Subcutaneous abdominal adipose tissue (tissue), 5 donors: ENCODE results near the gene KLC1.
"Not testable (repeated sequence)": the region's sequence is repeated elsewhere in the genome, so short reads cannot be mapped to it uniquely, and the experiment has no call there.

Source experiments
- H3K27ac ChIP-seq: one replicate; pipeline ENCODE4 v1.7.0; 2013; ENCODE audit warnings: low read depth, mild to moderate bottlenecking, inconsistent platforms, low read length, moderate library complexity
- H3K27me3 ChIP-seq, 5 donors: one replicate each; pipeline ENCODE4 v1.7.0; 2013; ENCODE audit warnings: low read length in 5 of 5, inconsistent platforms in 1 of 5; ENCODE audit not compliant: control insufficient read depth in 5 of 5, insufficient read depth in 4 of 5
- H3K36me3 ChIP-seq, 5 donors: one replicate each; pipeline ENCODE4 v1.7.0; 2013; ENCODE audit warnings: low read length in 5 of 5; ENCODE audit not compliant: control insufficient read depth in 5 of 5, insufficient read depth in 5 of 5
- H3K4me1 ChIP-seq, 5 donors: one replicate each; pipeline ENCODE4 v1.7.0; 2013; ENCODE audit warnings: low read length in 5 of 5, mild to moderate bottlenecking in 3 of 5, moderate library complexity in 1 of 5; ENCODE audit not compliant: control insufficient read depth in 5 of 5, insufficient read depth in 5 of 5
- H3K4me3 ChIP-seq, 5 donors: one replicate each; pipeline ENCODE4 v1.7.0; 2013; ENCODE audit warnings: low read length in 5 of 5, low read depth in 1 of 5
- H3K9ac ChIP-seq, 5 donors: one replicate each; pipeline ENCODE4 v1.7.0; 2013; ENCODE audit warnings: low read length in 5 of 5, mild to moderate bottlenecking in 4 of 5, moderate library complexity in 3 of 5
- H3K9me3 ChIP-seq, 5 donors: one replicate each; pipeline ENCODE4 v1.7.0; 2013; ENCODE audit warnings: low read length in 5 of 5; ENCODE audit not compliant: control insufficient read depth in 5 of 5
- donor health status: healthy.
- donor health status: healthy.
- donor health status: healthy.
- donor health status: healthy.
- donor health status: healthy.

KLC1 gene

DNA sequence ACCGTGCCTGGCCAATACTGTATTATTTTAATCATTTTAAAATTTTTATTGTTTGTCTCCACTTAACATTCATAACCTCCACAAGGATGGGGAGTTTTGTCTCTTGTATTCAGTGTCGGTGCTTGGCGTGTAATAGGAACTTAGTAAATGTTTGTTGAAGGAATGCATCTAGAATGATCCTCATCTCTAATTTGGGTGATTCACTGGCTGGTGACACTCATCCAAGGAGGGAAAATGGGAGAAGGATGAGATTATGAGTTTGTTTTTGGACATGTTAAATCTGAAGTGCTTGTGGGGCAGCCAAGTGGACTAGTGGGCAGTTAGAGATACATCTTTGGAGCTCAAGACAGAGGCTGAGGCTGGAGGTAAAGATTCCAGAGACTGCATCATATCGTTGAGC, 5.1 kb downstream of the KLC1 start:
- no peak overlapping the region for H3K4me3 ChIP-seq
- no peaks in the 10 kb centered on the region for H3K27me3 ChIP-seq
- no peaks in the 10 kb centered on the region for H3K9me3 ChIP-seq
- peaks cover 0 to 8% (median 4%) of the 10 kb centered on the region in 5 donors for H3K36me3 ChIP-seq
- H3K9ac ChIP-seq: peak overlapping the region in 1 of 5 donors; percentile 30
- peak overlapping the region; percentile 34 for H3K27ac ChIP-seq
- peaks cover 7 to 57% (median 42%) of the 10 kb centered on the region in 5 donors for H3K4me1 ChIP-seq

DNA sequence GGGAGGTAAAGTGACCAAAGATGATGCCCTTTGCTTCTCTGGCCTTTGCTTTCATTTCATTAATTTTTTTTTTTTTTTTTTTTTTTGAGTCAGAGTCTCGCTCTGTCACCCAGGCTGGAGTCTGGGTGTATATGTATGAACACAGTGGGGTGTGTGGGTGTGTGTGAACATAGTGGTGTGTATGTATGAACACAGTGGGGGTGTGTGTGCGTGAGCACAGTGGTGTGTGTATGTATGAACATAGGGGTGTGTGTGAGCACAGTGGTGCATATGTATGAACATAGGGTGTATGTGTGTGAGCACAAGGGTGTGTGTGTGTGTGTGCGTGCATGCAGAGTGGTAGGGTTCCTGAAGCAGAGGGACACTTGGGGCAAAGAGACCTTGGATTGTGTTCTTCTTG, 9.6 kb downstream of the KLC1 start:
- peaks cover 2 to 35% (median 32%) of the 10 kb centered on the region in 5 donors for H3K4me1 ChIP-seq
- H3K9ac ChIP-seq: no peak overlapping the region
- no peak overlapping the region for H3K27ac ChIP-seq

DNA sequence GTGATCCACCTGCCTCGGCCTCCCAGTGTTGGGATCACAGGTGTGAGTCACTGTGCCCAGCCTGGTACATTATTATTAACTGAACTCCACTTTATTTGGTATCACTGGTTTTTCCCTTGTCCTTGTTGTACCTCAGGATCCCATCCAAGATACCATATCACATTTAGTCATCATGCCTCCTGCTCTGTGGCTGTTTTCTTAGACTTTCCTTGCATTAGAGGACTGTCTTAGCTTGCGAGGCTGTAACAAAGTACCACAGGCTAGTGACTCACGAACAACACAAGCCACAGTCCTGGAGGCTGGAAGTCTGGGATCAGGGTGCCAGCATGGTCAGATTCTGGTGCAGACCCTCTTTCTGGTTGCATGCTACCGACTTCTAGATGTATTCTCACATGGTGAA, 12.2 kb downstream of the KLC1 start:
- H3K27me3 ChIP-seq: no peaks in the 10 kb centered on the region
- no peak overlapping the region for H3K27ac ChIP-seq
- peaks cover 0 to 2% (median 0%) of the 10 kb centered on the region in 5 donors for H3K36me3 ChIP-seq
- no peaks in the 10 kb centered on the region for H3K9me3 ChIP-seq
- H3K4me1 ChIP-seq: peaks cover 2 to 24% (median 17%) of the 10 kb centered on the region in 5 donors
- no peak overlapping the region for H3K4me3 ChIP-seq
- no peak overlapping the region for H3K9ac ChIP-seq

More for the DNA sequence above, 9.6 kb downstream of the KLC1 start:
- H3K27me3 ChIP-seq: no peaks in the 10 kb centered on the region
- peaks cover 0 to 2% (median 0%) of the 10 kb centered on the region in 5 donors for H3K36me3 ChIP-seq
- no peaks in the 10 kb centered on the region for H3K9me3 ChIP-seq
- H3K4me3 ChIP-seq: no peak overlapping the region

DNA sequence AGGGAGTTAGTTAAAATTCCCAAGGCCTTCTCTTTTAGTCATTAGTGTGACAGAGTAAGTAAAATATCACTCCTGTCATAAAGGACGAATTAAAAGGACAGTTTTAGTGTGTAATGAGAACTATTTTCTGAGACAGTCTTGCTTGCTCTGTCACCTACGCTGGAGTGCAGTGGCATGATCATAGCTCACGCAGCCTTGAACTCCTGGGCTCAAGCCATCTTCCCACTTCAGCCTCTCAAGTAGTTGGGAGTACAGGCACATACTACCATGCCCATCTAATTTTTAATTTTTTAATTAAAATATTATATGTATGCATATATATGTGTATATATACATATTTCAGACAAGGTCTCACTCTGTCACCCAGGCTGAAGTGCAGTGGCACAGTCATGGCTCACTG, 17.2 kb downstream of the KLC1 start:
- H3K4me3 ChIP-seq: no peak overlapping the region
- H3K9ac ChIP-seq: no peak overlapping the region
- no peaks in the 10 kb centered on the region for H3K27me3 ChIP-seq
- H3K36me3 ChIP-seq: peaks cover 0 to 2% (median 0%) of the 10 kb centered on the region in 5 donors
- no peak overlapping the region for H3K27ac ChIP-seq
- no peaks in the 10 kb centered on the region for H3K9me3 ChIP-seq
- H3K4me1 ChIP-seq: peaks cover 0 to 6% (median 2%) of the 10 kb centered on the region in 5 donors

DNA sequence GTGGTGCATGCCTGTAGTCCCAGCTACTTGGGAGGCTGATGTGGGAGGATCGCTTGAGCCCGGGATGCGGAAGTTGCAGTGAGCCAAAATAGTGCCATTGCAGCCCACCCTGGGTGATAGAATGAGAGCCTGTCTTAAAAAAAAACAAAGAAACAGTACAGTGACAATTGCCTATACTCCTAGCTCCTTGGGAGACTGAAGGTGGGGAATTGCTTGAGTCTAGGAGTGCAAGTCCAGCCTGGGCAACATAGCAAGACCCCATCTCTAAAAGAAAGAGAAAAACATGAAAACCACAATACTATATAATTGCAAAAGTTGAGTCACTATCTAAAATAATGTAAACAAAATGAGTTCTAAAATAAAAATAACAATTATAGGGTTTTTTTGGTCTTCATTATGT, 20.0 kb downstream of the KLC1 start:
- peaks cover 2 to 21% (median 17%) of the 10 kb centered on the region in 5 donors for H3K4me1 ChIP-seq

DNA sequence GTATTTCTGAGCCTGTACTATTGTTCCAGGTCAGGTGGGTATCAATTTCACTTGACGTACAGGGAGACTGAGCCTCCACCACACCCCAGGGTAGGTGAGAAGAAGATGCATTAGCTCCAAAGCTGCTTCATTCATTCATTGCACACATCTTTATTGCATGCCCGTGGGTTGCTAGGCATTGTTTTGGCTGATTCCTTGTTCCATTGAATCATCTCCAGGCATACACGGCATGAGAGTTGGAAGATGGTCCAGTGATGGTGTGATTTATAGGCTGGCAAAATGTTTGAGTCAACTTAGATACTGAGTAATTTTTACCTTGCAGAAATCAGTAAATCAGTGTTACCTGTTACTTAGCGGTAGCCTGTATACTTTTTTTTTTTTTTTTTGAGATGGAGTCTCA, 21.2 kb downstream of the KLC1 start:
- no peak overlapping the region for H3K9ac ChIP-seq

More for the DNA sequence above, 20.0 kb downstream of the KLC1 start:
- Histone ChIP-seq H3K4me3 (no peak overlapping the region), H3K9me3 (no peaks in the 10 kb centered on the region), H3K27me3 (no peaks in the 10 kb centered on the region), H3K9ac (no peak overlapping the region), H3K27ac (no peak overlapping the region), H3K36me3 (peaks cover 0 to 2% (median 0%) of the 10 kb centered on the region in 5 donors)

DNA sequence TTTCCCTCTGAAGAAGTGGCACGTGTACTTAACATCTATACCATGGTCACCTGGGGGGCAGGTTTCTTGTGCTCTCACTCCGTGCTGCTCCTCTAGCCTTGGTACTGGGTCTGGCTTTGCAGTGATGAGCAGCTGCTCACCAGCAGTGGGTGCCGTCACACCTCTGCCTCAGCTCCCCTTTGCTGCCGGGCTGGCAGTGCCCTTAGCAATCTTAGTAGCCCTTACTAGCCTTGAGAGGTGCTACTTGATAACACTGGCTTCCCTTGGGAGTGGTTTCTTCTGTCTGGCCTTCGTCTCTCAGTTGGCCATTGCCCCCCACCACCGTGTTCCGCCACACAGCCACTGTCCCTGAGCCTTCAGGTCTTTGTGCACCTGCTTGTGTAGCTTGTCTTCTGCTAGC, 22.6 kb downstream of the KLC1 start:
- Histone ChIP-seq H3K27ac (no peak overlapping the region), H3K9me3 (no peaks in the 10 kb centered on the region), H3K36me3 (peaks cover 0 to 24% (median 20%) of the 10 kb centered on the region in 5 donors), H3K4me3 (no peak overlapping the region), H3K9ac (no peak overlapping the region), H3K27me3 (no peaks in the 10 kb centered on the region), H3K4me1 (peaks cover 2 to 27% (median 23%) of the 10 kb centered on the region in 5 donors)

More for the DNA sequence above, 21.2 kb downstream of the KLC1 start:
- Histone ChIP-seq H3K9me3 (no peaks in the 10 kb centered on the region), H3K36me3 (peaks cover 0 to 11% (median 8%) of the 10 kb centered on the region in 5 donors), H3K27ac (no peak overlapping the region), H3K4me1 (peaks cover 2 to 22% (median 18%) of the 10 kb centered on the region in 5 donors), H3K4me3 (no peak overlapping the region), H3K27me3 (no peaks in the 10 kb centered on the region)

DNA sequence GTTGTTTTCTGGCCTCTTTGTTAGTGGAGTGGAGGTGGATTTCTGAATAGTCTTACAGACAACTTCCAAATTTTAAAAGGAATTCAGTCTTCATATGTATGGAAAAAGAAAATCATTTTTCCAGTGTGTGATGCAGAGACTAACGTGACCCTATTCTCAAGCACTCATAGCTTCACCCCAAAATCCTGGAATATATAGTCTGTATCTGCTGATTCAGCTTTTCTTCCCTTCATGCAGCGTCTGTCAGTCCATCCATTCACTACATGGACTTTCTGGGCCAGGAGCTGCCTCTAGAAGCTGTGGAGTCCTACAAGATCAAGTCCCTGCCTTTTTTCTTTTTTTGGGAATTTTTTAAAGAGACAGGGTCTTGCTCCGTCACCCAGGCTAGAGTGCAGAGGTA, 23.8 kb downstream of the KLC1 start:
- no peaks in the 10 kb centered on the region for H3K9me3 ChIP-seq
- peaks cover 0 to 35% (median 32%) of the 10 kb centered on the region in 5 donors for H3K36me3 ChIP-seq
- no peaks in the 10 kb centered on the region for H3K27me3 ChIP-seq
- no peak overlapping the region for H3K4me3 ChIP-seq
- no peak overlapping the region for H3K27ac ChIP-seq
- peak overlapping the region in 2 of 5 donors; percentile 2 to 28 for H3K9ac ChIP-seq
- H3K4me1 ChIP-seq: peaks cover 2 to 31% (median 25%) of the 10 kb centered on the region in 5 donors

DNA sequence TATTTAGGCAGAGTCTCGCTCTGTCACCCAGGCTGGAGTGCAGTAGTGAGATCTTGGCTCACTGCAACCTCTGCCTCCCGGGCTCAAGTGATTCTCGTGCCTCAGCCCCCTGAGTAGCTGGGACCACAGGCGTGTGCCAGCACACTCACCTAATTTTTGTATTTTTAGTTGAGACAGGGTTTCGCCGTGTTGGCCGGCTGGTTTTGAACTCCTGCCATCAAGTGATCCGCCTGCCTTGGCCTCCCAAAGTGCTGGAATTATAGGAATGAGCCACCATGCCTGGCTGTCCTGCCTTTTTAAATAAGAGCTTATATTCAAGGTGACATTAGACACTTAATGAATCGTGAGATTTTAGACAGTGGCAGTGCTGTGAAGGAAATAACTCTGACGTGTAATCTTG, 24.3 kb downstream of the KLC1 start:
- not testable (repeated sequence) for H3K27me3 ChIP-seq, H3K27ac ChIP-seq, H3K4me3 ChIP-seq, H3K9me3 ChIP-seq
- Histone ChIP-seq H3K36me3 (peaks cover 0 to 40% (median 35%) of the 10 kb centered on the region in 5 donors), H3K9ac (peak overlapping the region in 2 of 5 donors; percentile 2 to 30), H3K4me1 (peaks cover 2 to 31% (median 25%) of the 10 kb centered on the region in 5 donors)

DNA sequence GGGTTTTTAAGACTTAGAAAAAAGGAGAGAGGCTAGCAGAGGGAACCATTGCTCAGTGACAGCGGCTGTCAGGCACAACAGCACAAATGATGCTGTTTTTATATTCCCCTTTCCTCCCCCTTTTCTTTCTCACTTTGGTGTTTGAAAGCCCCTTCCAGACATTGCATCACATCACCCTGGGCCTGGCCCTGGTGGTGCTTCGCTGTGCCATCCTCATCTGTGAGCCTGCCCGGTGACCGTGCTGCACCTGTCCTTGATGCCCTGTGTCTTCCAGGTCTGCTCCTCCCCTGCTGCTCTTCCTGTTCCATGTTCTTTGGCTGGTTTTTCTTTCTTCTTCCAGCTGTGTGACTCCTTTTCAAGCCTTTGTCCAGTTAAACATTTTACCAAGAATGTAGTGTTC, 24.8 kb downstream of the KLC1 start:
- H3K9me3 ChIP-seq: no peaks in the 10 kb centered on the region
- no peak overlapping the region for H3K4me3 ChIP-seq
- peak overlapping the region in 1 of 5 donors; percentile 30 for H3K9ac ChIP-seq
- no peaks in the 10 kb centered on the region for H3K27me3 ChIP-seq
- H3K4me1 ChIP-seq: peaks cover 2 to 31% (median 25%) of the 10 kb centered on the region in 5 donors
- H3K27ac ChIP-seq: no peak overlapping the region
- peaks cover 0 to 43% (median 35%) of the 10 kb centered on the region in 5 donors for H3K36me3 ChIP-seq
